AG04450 (cell line): ENCODE results near the gene TLCD3A. TPM values are rescaled to one million over a fixed set of nuclear protein-coding genes. Genes with fewer than 3 reads are reported as not detected.

ENCODE experiments used
- CTCF ChIA-PET: fragments of 300-600, 350-600 bp; formaldehyde crosslinking; extraction: SDS; loops from one replicate; lab custom pipeline; 2022; ENCODE audit warnings: antibody characterized with exemption, inconsistent platforms; lab: Charles Lee
- POLR2A ChIA-PET: fragments of 350-600 bp; formaldehyde crosslinking; extraction: SDS; loops from one replicate; lab custom pipeline; 2021; ENCODE audit warnings: antibody characterized with exemption, inconsistent platforms; lab: Yijun Ruan, JAX
- DNase-seq: peaks from one replicate; pipeline ENCODE4 v3.0.0-alpha.2; 2011; ENCODE audit warnings: low read depth, low spot score
- H3K27ac ChIP-seq: one replicate; pipeline ENCODE4 v1.5.1; 2012; ENCODE audit warnings: low read depth, low read length, control low read depth
- H3K27me3 ChIP-seq: one replicate; pipeline ENCODE4 v1.6.0; 2012; ENCODE audit warnings: low read length; ENCODE audit not compliant: control insufficient read depth, insufficient read depth
- H3K4me3 ChIP-seq: 2 replicates; pipeline ENCODE4 v1.5.1; 2011; ENCODE audit warnings: mild to moderate bottlenecking, low read depth, low read length, control low read depth
- H3K9me3 ChIP-seq: 2 replicates; pipeline ENCODE4 v1.5.1; 2012; ENCODE audit warnings: low read length; ENCODE audit not compliant: control insufficient read depth, insufficient read depth
- CTCF ChIP-seq: IDR thresholded peaks from 2 replicates; pipeline ENCODE4 v1.5.1; 2011; ENCODE audit warnings: low read depth, low read length, control low read depth, inconsistent platforms
- polyA plus RNA-seq: library from polyadenylated mRNA; depleted of rRNA; stranded (reverse); fragments of >200 nt; gene quantifications from 2 replicates; pipeline ENCODE4 v1.2.3, GENCODE V29; 2011

The TLCD3A gene
- polyA plus RNA-seq, 1 experiment, result 23.9 TPM

GRCh38 chr17:731644-732066 lies 741 bp upstream of the TLCD3A start:
- Histone ChIP-seq H3K27ac (peak overlapping the region; percentile 47), H3K9me3 (no peaks in the 10 kb centered on the region), H3K27me3 (no peaks in the 10 kb centered on the region), H3K4me3 (peak overlapping the region; percentile 71)
- ChIA-PET POLR2A (no interaction called here), CTCF (interaction anchor here (1.0 to 1.1 kb wide), 2 partner anchors 21 to 265 kb away, joined by 3 to 4 read pairs; partner anchors contain the start of gene TIMM22)
- no peak for TF ChIP-seq CTCF
- no peak for DNase-seq

GRCh38 chr17:732902-733720 lies 715 bp downstream of the TLCD3A start:
- POLR2A ChIA-PET, result interaction anchor here (0.6 kb wide), 1 partner anchor 18 kb away, joined by 12 read pairs; the partner anchor contains the start of gene VPS53
- CTCF ChIA-PET, result interaction anchor here (1.2 kb wide), 1 partner anchor 247 kb away, joined by 3 read pairs; no protein-coding TSS in a partner anchor

GRCh38 chr17:733743-734142 lies 1.3 kb downstream of the TLCD3A start:
- DNase-seq, result no peak
- no peak overlapping the region for H3K27ac ChIP-seq

More at GRCh38 chr17:732902-733720, 715 bp downstream of the TLCD3A start:
- DNase-seq, result no peak
- H3K4me3 ChIP-seq, result peak overlapping the region; percentile 71
- peak overlapping the region; percentile 47 for H3K27ac ChIP-seq
- no peaks in the 10 kb centered on the region for H3K27me3 ChIP-seq
- no peak for TF ChIP-seq CTCF
- H3K9me3 ChIP-seq, result no peaks in the 10 kb centered on the region

GRCh38 chr17:737561-738113 lies 5.2 kb downstream of the TLCD3A start:
- no peak for TF ChIP-seq CTCF
- no peaks in the 10 kb centered on the region for H3K27me3 ChIP-seq
- H3K9me3 ChIP-seq, result no peaks in the 10 kb centered on the region
- H3K4me3 ChIP-seq, result no peak overlapping the region
- ChIA-PET CTCF (interaction anchor here (0.6 to 1.3 kb wide), 3 partner anchors 13 to 326 kb away, joined by 3 to 4 read pairs (median 3); no protein-coding TSS in a partner anchor), POLR2A (no interaction called here)
- no peak overlapping the region for H3K27ac ChIP-seq
- no peak for DNase-seq

More at GRCh38 chr17:733743-734142, 1.3 kb downstream of the TLCD3A start:
- TF ChIP-seq CTCF, result no peak
- H3K27me3 ChIP-seq, result no peaks in the 10 kb centered on the region
- ChIA-PET CTCF (interaction anchor here (1.2 kb wide), 1 partner anchor 247 kb away, joined by 3 read pairs; no protein-coding TSS in a partner anchor), POLR2A (interaction anchor here (0.6 kb wide), 1 partner anchor 18 kb away, joined by 12 read pairs; the partner anchor contains the start of gene VPS53)
- H3K9me3 ChIP-seq, result no peaks in the 10 kb centered on the region
- H3K4me3 ChIP-seq, result peak overlapping the region; percentile 71
